ENCODE results near the gene PIAS2. TPM values are rescaled to one million over a fixed set of nuclear protein-coding genes. Genes with fewer than 3 reads are reported as not detected.

The PIAS2 gene
- total and polyA plus RNA-seq, 9 of the 15 experiments (the other 6 are each of a cell fraction or from before 2014, with no cell fraction given), result 2.9 to 23.9 (median 12.0) TPM

- no peaks in the 10 kb centered on the region for H3K36me3 ChIP-seq (ENCODE audit: control insufficient read depth, insufficient read depth, low read length)
- H4K20me1 ChIP-seq (replicated peaks; ENCODE audit: control insufficient read depth, insufficient read depth, low read length), result no peaks in the 10 kb centered on the region
- DNase-seq (ENCODE audit: extremely low read depth in 1 of 4, low spot score in 3 of 4) (no peak), FAIRE-seq (no peak), ATAC-seq (no peak)
- intact Hi-C loops (cut with micrococcal nuclease) (no loop called here), in situ Hi-C loops (cut with MboI) (no loop called here)
- no peak within 1 kb of the TSS for H2AFZ ChIP-seq (ENCODE audit: low read depth, low read length)
- ChIA-PET POLR2A (no interaction called here), CTCF (ENCODE audit: low intra/inter-chr PET ratio) (no interaction called here)
- BruUV-seq (replicated peaks), result no TSS peak
- no peaks in the 10 kb centered on the region for H3K9me3 ChIP-seq (replicated peaks; ENCODE audit: control insufficient read depth, insufficient read depth, low read depth, low read length)
- TF ChIP-seq GMEB1 (CRISPR knock-in tag; IDR thresholded peaks at IDR 0.05) (no peak), PHB2 (IDR thresholded peaks at IDR 0.05; ENCODE audit: low read depth) (no peak), HCFC1 (IDR thresholded peaks at IDR 0.05; ENCODE audit: low read depth, low read length) (no peak), ZNF79 (CRISPR knock-in tag; IDR thresholded peaks at IDR 0.05; ENCODE audit: low read depth) (no peak), ZNF232 (CRISPR knock-in tag; IDR thresholded peaks at IDR 0.05) (no peak), RNF219 (CRISPR knock-in tag; IDR thresholded peaks at IDR 0.05) (no peak), ARID2 (IDR thresholded peaks at IDR 0.05) (no peak), HOXB6 (CRISPR knock-in tag; IDR thresholded peaks at IDR 0.05; ENCODE audit: borderline replicate concordance) (no peak), CTCFL (IDR thresholded peaks at IDR 0.05; ENCODE audit: borderline replicate concordance, insufficient read depth, low read depth, low read length, poor library complexity, severe bottlenecking) (no peak), NFRKB (IDR thresholded peaks at IDR 0.05; ENCODE audit: low read depth) (no peak), NFE2L1 (tag; IDR thresholded peaks at IDR 0.05; ENCODE audit: borderline replicate concordance, low read depth) (no peak)
- 67% methylated on average over 15 of the region's 74 CpGs for WGBS (ENCODE audit: insufficient coverage, low coverage, missing lambda C conversion rate)
- H3K79me2 ChIP-seq (ENCODE audit: control insufficient read depth, insufficient read depth, low read length), result no peaks in the 10 kb centered on the region
- H3K27ac ChIP-seq (ENCODE audit: extremely low read depth, low read depth, low read length), result no peak within 1 kb of the TSS
- no peak within 1 kb of the TSS for H3K4me3 ChIP-seq
- peaks cover 0 to 4% of the 10 kb centered on the region in 2 experiments; a peak in 1 of 5 replicates for H3K4me1 ChIP-seq (replicated peaks in 1 of 2; ENCODE audit: control insufficient read depth in 2 of 2, insufficient read depth in 2 of 2, low read length in 2 of 2)
- no peaks in the 10 kb centered on the region for H3K9me1 ChIP-seq (ENCODE audit: control insufficient read depth, insufficient read depth, low read length)
- peaks cover 2 to 21% of the 10 kb centered on the region in 2 experiments; a peak in 3 of 5 replicates for H3K27me3 ChIP-seq (ENCODE audit: control insufficient read depth in 2 of 2, insufficient read depth in 2 of 2, low read length in 2 of 2)
- no peak within 1 kb of the TSS for H3K9ac ChIP-seq (ENCODE audit: insufficient read depth in 1 of 2, low read depth in 2 of 2, low read length in 2 of 2)
- H3K4me2 ChIP-seq (ENCODE audit: insufficient read depth, low read length), result no peak within 1 kb of the TSS
Observed at GRCh38 chr18:46756559-46757201, 160.6 kb downstream of the PIAS2 start, which contains the start of gene ST8SIA5. Gene ST8SIA5 (minus strand): TSS chr18:46757053. CDS start chr18:46756508, 545 bp downstream.
